Endothelial cell of umbilical vein (primary cell): Measurements from ENCODE around the gene PNPLA7. TPM values are rescaled to one million over a fixed set of nuclear protein-coding genes. Genes with fewer than 3 reads are reported as not detected.

Source experiments
- BruUV-seq: library from RNA; stranded (reverse); fragments of 400-500 nt; replicated peaks from 2 replicates; lab custom pipeline; 2021; lab: Mats Ljungman, UMichigan
- CTCF ChIA-PET: fragments of 300-600, 350-600 bp; sonication (Branson Sonifier 250); formaldehyde crosslinking; loops from one replicate; lab custom pipeline; 2021; ENCODE audit warnings: antibody characterized with exemption, inconsistent platforms; lab: Charles Lee
- POLR2A ChIA-PET: fragments of 300-600, 350-600 bp; sonication (Branson Sonifier 250); formaldehyde crosslinking; loops from one replicate; lab custom pipeline; 2021; ENCODE audit warnings: antibody characterized with exemption, inconsistent platforms; lab: Charles Lee
- DNase-seq: peaks from one replicate; pipeline ENCODE4 v3.0.0-alpha.2; 2011; ENCODE audit warnings: low read depth, low spot score
- FAIRE-seq: peaks from 2 replicates; lab custom pipeline; 2011; peaks lifted over from hg19 to GRCh38; lab: Jason Lieb, UNC
- H2AFZ ChIP-seq: 2 replicates; pipeline ENCODE4 v1.6.0; 2012; ENCODE audit warnings: low read depth, low read length, control low read depth, inconsistent platforms
- H3K27ac ChIP-seq: 2 replicates; pipeline ENCODE4 v1.5.1; 2011; ENCODE audit warnings: low read depth, mild to moderate bottlenecking, control low read depth, low read length, moderate library complexity; ENCODE audit not compliant: insufficient read depth
- H3K27me3 ChIP-seq, 2 experiments: 2 replicates each; pipeline versions ENCODE4 v1.6.0 to v1.6.1; 2011; ENCODE audit warnings: low read length in 2 of 2, mixed read lengths in 1 of 2; ENCODE audit not compliant: control insufficient read depth in 2 of 2, insufficient read depth in 2 of 2
- H3K36me3 ChIP-seq, 2 experiments: 2 replicates in 1 of 2; 3 replicates in 1 of 2; pipeline ENCODE4 v1.5.1; 2011; ENCODE audit warnings: low read length in 2 of 2, mild to moderate bottlenecking in 1 of 2, moderate library complexity in 1 of 2; ENCODE audit not compliant: control insufficient read depth in 2 of 2, insufficient read depth in 2 of 2; ENCODE audit errors: extremely low read depth in 1 of 2
- H3K4me1 ChIP-seq: 3 replicates; pipeline ENCODE4 v1.5.1; 2011; ENCODE audit warnings: mild to moderate bottlenecking, low read length; ENCODE audit not compliant: control insufficient read depth, insufficient read depth; ENCODE audit errors: extremely low read depth
- H3K4me2 ChIP-seq: 2 replicates; pipeline ENCODE4 v1.6.1; 2011; ENCODE audit warnings: low read length, control low read depth, mixed read lengths; ENCODE audit not compliant: insufficient read depth
- H3K4me3 ChIP-seq, 3 experiments: fragments of 200-600 bp in 1 of 3; sonication (generic), shearing (Covaris generic) in 1 of 3; replicated peaks in 1 of 3; 2 replicates each; pipeline ENCODE4 v1.5.1; 2011 to 2016; ENCODE audit warnings: control low read depth in 3 of 3, low read length in 3 of 3, mild to moderate bottlenecking in 2 of 3, inconsistent platforms in 1 of 3, low read depth in 1 of 3, moderate library complexity in 1 of 3; ENCODE audit not compliant: insufficient read depth in 1 of 3
- H3K79me2 ChIP-seq: 2 replicates; pipeline ENCODE4 v1.6.0; 2012; ENCODE audit warnings: low read length, inconsistent platforms; ENCODE audit not compliant: control insufficient read depth, insufficient read depth
- H3K9ac ChIP-seq: replicated peaks from 2 replicates; pipeline ENCODE3; 2011; ENCODE audit warnings: low read length, control low read depth; ENCODE audit not compliant: insufficient read depth; ENCODE audit errors: extremely low read depth
- H3K9me1 ChIP-seq: replicated peaks from 3 replicates; pipeline ENCODE4 v1.6.0; 2011; ENCODE audit warnings: mild to moderate bottlenecking, low read length; ENCODE audit not compliant: control insufficient read depth, insufficient read depth; ENCODE audit errors: extremely low read depth
- H3K9me3 ChIP-seq: replicated peaks from 2 replicates; pipeline ENCODE4 v1.5.1; 2012; ENCODE audit warnings: low read length, inconsistent platforms; ENCODE audit not compliant: control insufficient read depth, insufficient read depth
- H4K20me1 ChIP-seq: replicated peaks from 2 replicates; pipeline ENCODE3; 2011; ENCODE audit warnings: mild to moderate bottlenecking, low read length; ENCODE audit not compliant: control insufficient read depth, insufficient read depth; ENCODE audit errors: extremely low read depth
- CTCF ChIP-seq, 2 donors: IDR thresholded peaks; 1 replicate in 1 of 2; 2 replicates in 1 of 2; pipeline ENCODE4 v1.5.1; 2011; ENCODE audit warnings: low read length in 2 of 2, mild to moderate bottlenecking in 2 of 2, moderate library complexity in 2 of 2, control low read depth in 1 of 2, inconsistent platforms in 1 of 2, low read depth in 1 of 2; ENCODE audit not compliant: insufficient read depth in 1 of 2; ENCODE audit errors: extremely low read depth in 1 of 2
- EZH2 ChIP-seq: IDR thresholded peaks from 2 replicates; pipeline ENCODE4 v1.6.1; 2012; ENCODE audit warnings: borderline replicate concordance, low read depth, mild to moderate bottlenecking, moderate library complexity, low read length, inconsistent platforms; ENCODE audit not compliant: severe bottlenecking
- FOS ChIP-seq: IDR thresholded peaks from 2 replicates; pipeline ENCODE4 v1.6.1; 2011; ENCODE audit warnings: mild to moderate bottlenecking, low read length, moderate library complexity, borderline replicate concordance; ENCODE audit not compliant: insufficient read depth
- GATA2 ChIP-seq: IDR thresholded peaks from 2 replicates; pipeline ENCODE4 v1.7.0; 2011; ENCODE audit warnings: low read depth, mild to moderate bottlenecking, moderate library complexity, mixed read lengths, low read length; ENCODE audit not compliant: insufficient read length, insufficient read depth
- JUN ChIP-seq: IDR thresholded peaks from 2 replicates; pipeline ENCODE4 v1.6.1; 2011; ENCODE audit warnings: borderline replicate concordance, low read depth; ENCODE audit not compliant: insufficient read length, insufficient read depth
- MAX ChIP-seq: IDR thresholded peaks from 2 replicates; pipeline ENCODE4 v1.6.1; 2011; ENCODE audit not compliant: insufficient read depth, insufficient read length
- MYC ChIP-seq: IDR thresholded peaks from one replicate; pipeline ENCODE4 v1.6.1; 2011; ENCODE audit warnings: mild to moderate bottlenecking, low read depth, low read length
- POLR2A ChIP-seq: IDR thresholded peaks from 2 replicates; pipeline ENCODE4 v1.6.1; 2012; ENCODE audit warnings: low read depth, mild to moderate bottlenecking, control low read depth, low read length
- POLR2AphosphoS5 ChIP-seq: IDR thresholded peaks from 2 replicates; pipeline ENCODE4 v1.6.1; 2012; ENCODE audit warnings: low read depth, mild to moderate bottlenecking, control low read depth, low read length, moderate library complexity; ENCODE audit not compliant: insufficient read depth
- dilution Hi-C: fragments of 300-500 bp; cut with MboI; formaldehyde crosslinking; loops from one replicate; pipeline ENCODE4 v1.15.0; 2019; ENCODE audit warnings: low sequenced_read_pairs; ENCODE audit not compliant: extremely low pct_ligation_motif_present
- intact Hi-C: fragments of 100-400 bp; cut with micrococcal nuclease; formaldehyde crosslinking; loops from one replicate; pipeline ENCODE4 v1.10.0; 2022
- polyA plus RNA-seq, 4 experiments: library from polyadenylated mRNA; depleted of rRNA in 3 of 4; stranded (reverse) in 3 of 4; unstranded in 1 of 4; fragments of >200 nt; gene quantifications; 2 replicates each; pipeline versions ENCODE4 v1.2.1 to v1.2.3, GENCODE V29; 2011 to 2012; ENCODE audit warnings: missing spikeins in 1 of 4
- total RNA-seq: library from RNA; stranded (reverse); gene quantifications from 2 replicates; pipeline ENCODE4 v1.2.3, GENCODE V29; 2021

Gene PNPLA7
- total and polyA plus RNA-seq, 2 donors (not counting 3 experiments of a cell fraction or from before 2014, with no cell fraction given): 1.0 to 1.9 TPM

DNA sequence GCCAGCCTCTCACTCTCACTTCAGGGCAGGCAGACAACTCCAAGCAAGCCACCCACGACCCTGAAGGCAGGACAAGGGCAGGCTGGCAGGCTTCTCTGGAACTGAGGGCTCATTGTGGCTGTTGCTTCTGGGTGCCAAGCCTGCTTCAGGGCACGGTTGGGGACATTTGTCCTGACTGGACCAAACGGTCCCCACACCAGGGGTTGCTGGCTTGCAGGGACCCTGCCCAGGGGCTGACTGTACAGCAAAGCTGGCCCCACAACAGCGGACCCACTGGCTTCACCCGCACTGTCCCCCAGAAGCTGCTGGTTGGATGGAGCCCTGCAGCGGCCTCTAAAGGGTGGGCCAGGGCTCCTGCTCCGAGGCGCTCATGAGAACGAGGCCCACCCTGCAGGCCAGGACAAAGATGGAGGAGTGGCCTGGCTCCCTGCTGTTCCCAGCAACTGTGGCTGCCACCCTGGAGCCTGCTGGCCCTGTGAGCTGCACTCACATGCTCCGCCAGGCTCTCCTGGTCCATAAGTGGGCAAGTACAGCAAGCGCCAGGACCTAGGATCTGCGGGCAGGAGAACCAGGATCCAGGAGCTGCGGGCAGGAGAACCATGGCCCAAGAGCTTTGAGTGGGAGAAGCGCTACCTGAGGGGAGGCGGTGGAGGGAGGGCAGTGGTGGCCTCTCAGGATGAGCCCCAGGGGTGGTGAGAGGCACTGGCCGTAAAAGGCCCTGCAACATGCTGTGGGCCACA, 56.7 kb downstream of the PNPLA7 start:
- Histone ChIP-seq H4K20me1 (no peaks in the 10 kb centered on the region), H3K27ac (no peak overlapping the region), H3K4me3 (no peak overlapping the region), H3K9ac (no peak overlapping the region), H3K4me2 (no peak overlapping the region), H3K9me3 (no peaks in the 10 kb centered on the region), H3K9me1 (no peaks in the 10 kb centered on the region), H2AFZ (no peak overlapping the region), H3K36me3 (no peaks in the 10 kb centered on the region), H3K27me3 (no peaks in the 10 kb centered on the region), H3K79me2 (no peaks in the 10 kb centered on the region), H3K4me1 (no peaks in the 10 kb centered on the region)
- no TSS peak for BruUV-seq
- TF ChIP-seq FOS: no peak
- no peak for TF ChIP-seq MYC
- TF ChIP-seq POLR2A: no peak
- no peak for TF ChIP-seq CTCF (IDR thresholded peaks at IDR 0.05; ENCODE audit: extremely low read depth in 1 of 2, insufficient read depth in 1 of 2, low read depth in 1 of 2, low read length in 2 of 2)
- TF ChIP-seq EZH2: no peak
- no peak for TF ChIP-seq GATA2
- no peak for TF ChIP-seq POLR2AphosphoS5
- no peak for TF ChIP-seq MAX
- TF ChIP-seq JUN: no peak
- ChIA-PET CTCF (interaction anchor here (1.1 kb wide), 1 partner anchor 11 kb away, joined by 3 read pairs; no protein-coding TSS in a partner anchor), POLR2A (no interaction called here)
- DNase-seq (no peak), FAIRE-seq (no peak)
- dilution Hi-C loops: no loop called here
- intact Hi-C loops: no loop called here
